H9 (cell line): ENCODE data around the gene CDYL2. TPM values are rescaled to one million over a fixed set of nuclear protein-coding genes. Genes with fewer than 3 reads are reported as not detected.

Experiments
- DNase-seq: peaks from one replicate; pipeline ENCODE4 v3.0.0-alpha.2; 2017
- H2AFZ ChIP-seq: one replicate; pipeline ENCODE4 v1.6.1; 2013; ENCODE audit warnings: mild to moderate bottlenecking, low read length, control low read depth, moderate library complexity
- H2AK5ac ChIP-seq: 2 replicates; pipeline ENCODE4 v1.6.1; 2013; ENCODE audit warnings: low read length, control low read depth, mixed read lengths; ENCODE audit not compliant: insufficient read length
- H2BK120ac ChIP-seq: one replicate; pipeline ENCODE4 v1.6.1; 2013; ENCODE audit warnings: low read depth, mild to moderate bottlenecking, low read length, control low read depth, inconsistent platforms; ENCODE audit not compliant: poor library complexity, severe bottlenecking
- H2BK12ac ChIP-seq: 2 replicates; pipeline ENCODE4 v1.6.1; 2013; ENCODE audit warnings: low read length, control low read depth, mixed read lengths, low read depth; ENCODE audit not compliant: insufficient read length
- H2BK15ac ChIP-seq: 2 replicates; pipeline ENCODE4 v1.6.1; 2013; ENCODE audit warnings: low read depth, low read length, control low read depth
- H2BK20ac ChIP-seq: one replicate; pipeline ENCODE4 v1.6.1; 2013; ENCODE audit warnings: low read depth, mild to moderate bottlenecking, low read length, control low read depth, inconsistent platforms; ENCODE audit not compliant: poor library complexity, severe bottlenecking
- H2BK5ac ChIP-seq: 2 replicates; pipeline ENCODE4 v1.6.1; 2013; ENCODE audit warnings: low read length, control low read depth, mixed read lengths; ENCODE audit not compliant: insufficient read length
- H3K14ac ChIP-seq: 2 replicates; pipeline ENCODE4 v1.6.1; 2013; ENCODE audit warnings: low read length, control low read depth; ENCODE audit not compliant: insufficient read depth
- H3K18ac ChIP-seq: 2 replicates; pipeline ENCODE4 v1.6.1; 2013; ENCODE audit warnings: low read depth, mild to moderate bottlenecking, mixed read lengths, low read length, control low read depth; ENCODE audit not compliant: insufficient read length
- H3K23ac ChIP-seq: 2 replicates; pipeline ENCODE4 v1.6.1; 2013; ENCODE audit warnings: low read length, control low read depth, mixed read lengths, low read depth; ENCODE audit not compliant: insufficient read length
- H3K23me2 ChIP-seq: 2 replicates; pipeline ENCODE4 v1.6.1; 2013; ENCODE audit warnings: low read depth, mild to moderate bottlenecking, mixed read lengths, low read length, control low read depth; ENCODE audit not compliant: insufficient read length, poor library complexity, severe bottlenecking
- H3K27ac ChIP-seq: 2 replicates; pipeline ENCODE4 v1.5.1; 2013; ENCODE audit warnings: low read length, control low read depth, mixed read lengths, low read depth; ENCODE audit not compliant: insufficient read length
- H3K27me3 ChIP-seq: 2 replicates; pipeline ENCODE4 v1.6.1; 2013; ENCODE audit warnings: low read length, control low read depth, inconsistent platforms; ENCODE audit not compliant: insufficient read depth
- H3K4ac ChIP-seq: 2 replicates; pipeline ENCODE4 v1.6.1; 2013; ENCODE audit warnings: low read depth, mild to moderate bottlenecking, control low read depth, inconsistent platforms, low read length, moderate library complexity
- H3K4me1 ChIP-seq: 2 replicates; pipeline ENCODE4 v1.6.1; 2013; ENCODE audit warnings: low read length, control low read depth, inconsistent platforms; ENCODE audit not compliant: insufficient read depth
- H3K4me2 ChIP-seq: 2 replicates; pipeline ENCODE4 v1.6.1; 2013; ENCODE audit warnings: low read length, control low read depth, mixed read lengths; ENCODE audit not compliant: insufficient read length, insufficient read depth
- H3K56ac ChIP-seq: 2 replicates; pipeline ENCODE4 v1.6.1; 2013; ENCODE audit warnings: low read depth, mild to moderate bottlenecking, mixed read lengths, low read length, control low read depth; ENCODE audit not compliant: insufficient read length
- H3K79me1 ChIP-seq: 2 replicates; pipeline ENCODE4 v1.6.1; 2013; ENCODE audit warnings: low read depth, mild to moderate bottlenecking, moderate library complexity, low read length, control low read depth, inconsistent platforms; ENCODE audit not compliant: insufficient read depth, poor library complexity, severe bottlenecking
- H3K79me2 ChIP-seq: 2 replicates; pipeline ENCODE4 v1.6.1; 2013; ENCODE audit warnings: low read length, control low read depth, inconsistent platforms; ENCODE audit not compliant: insufficient read depth
- H3K9ac ChIP-seq: 2 replicates; pipeline ENCODE4 v1.6.1; 2013; ENCODE audit warnings: low read length, control low read depth, mixed read lengths; ENCODE audit not compliant: insufficient read length; ENCODE audit errors: extremely low read depth
- H3K9me3 ChIP-seq: one replicate; pipeline ENCODE4 v1.6.1; 2013; ENCODE audit warnings: low read depth, low read length, inconsistent platforms; ENCODE audit not compliant: control insufficient read depth
- H3T11ph ChIP-seq: one replicate; pipeline ENCODE4 v1.6.1; 2013; ENCODE audit warnings: mild to moderate bottlenecking, low read length, control low read depth, inconsistent platforms
- H4K20me1 ChIP-seq: one replicate; pipeline ENCODE4 v1.6.1; 2013; ENCODE audit not compliant: control insufficient read depth, insufficient read length, insufficient read depth
- H4K5ac ChIP-seq: 2 replicates; pipeline ENCODE4 v1.6.1; 2013; ENCODE audit warnings: low read depth, mild to moderate bottlenecking, mixed read lengths, low read length, control low read depth; ENCODE audit not compliant: insufficient read length
- H4K8ac ChIP-seq: replicated peaks from 2 replicates; pipeline ENCODE4 v1.6.1; 2013; ENCODE audit warnings: low read length, control low read depth, mixed read lengths, low read depth; ENCODE audit not compliant: insufficient read length
- H4K91ac ChIP-seq: 2 replicates; pipeline ENCODE4 v1.6.1; 2013; ENCODE audit warnings: low read depth, mild to moderate bottlenecking, moderate library complexity, mixed read lengths, low read length, control low read depth; ENCODE audit not compliant: insufficient read length
- H3K27ac Mint-ChIP-seq, 3 experiments: 2 replicates in 2 of 3; 3 replicates in 1 of 3; pipeline ENCODE4 v1.8.0; 2020 to 2021; ENCODE audit warnings: mixed read lengths in 3 of 3, mild to moderate bottlenecking in 1 of 3, moderate library complexity in 1 of 3
- H3K27me3 Mint-ChIP-seq: 2 replicates; pipeline ENCODE4 v1.8.0; 2021; ENCODE audit warnings: low read depth, mild to moderate bottlenecking, moderate library complexity, mixed read lengths
- H3K36me3 Mint-ChIP-seq, 3 experiments: 2 replicates in 2 of 3; 3 replicates in 1 of 3; pipeline ENCODE4 v1.8.0; 2020 to 2021; ENCODE audit warnings: low read depth in 3 of 3, mixed read lengths in 3 of 3; ENCODE audit not compliant: insufficient read depth in 1 of 3
- H3K4me1 Mint-ChIP-seq, 2 experiments: 2 replicates each; pipeline ENCODE4 v1.8.0; 2020; ENCODE audit warnings: mixed read lengths in 2 of 2
- H3K4me3 Mint-ChIP-seq, 2 experiments: 2 replicates in 1 of 2; 3 replicates in 1 of 2; pipeline ENCODE4 v1.8.0; 2020 to 2021; ENCODE audit warnings: mild to moderate bottlenecking in 2 of 2, mixed read lengths in 2 of 2, moderate library complexity in 1 of 2
- H3K9me3 Mint-ChIP-seq, 2 experiments: 2 replicates in 1 of 2; 3 replicates in 1 of 2; pipeline ENCODE4 v1.8.0; 2020; ENCODE audit warnings: mild to moderate bottlenecking in 2 of 2, mixed read lengths in 2 of 2, moderate library complexity in 1 of 2
- CTCF ChIP-seq: fragments of 200-600 bp; sonication (generic); conservative IDR thresholded peaks from 3 replicates; pipeline ENCODE4 v1.8.0; 2021; ENCODE audit warnings: antibody characterized with exemption, mild to moderate bottlenecking
- WGBS: extraction: QIAGEN DNeasy Blood & Tissue Kit; methylation state at CpG from one replicate; pipeline ENCODE4 v1.1.7; 2013; ENCODE audit warnings: missing lambda C conversion rate, low lambda C conversion rate, mixed read lengths; ENCODE audit not compliant: insufficient read length; ENCODE audit errors: extremely low coverage; 5-methylcytosine and 5-hydroxymethylcytosine counted together
- total RNA-seq: library from RNA; stranded (reverse); gene quantifications from 2 replicates; pipeline ENCODE4 v1.2.1, GENCODE V29; 2021

The CDYL2 gene
- total RNA-seq, 1 experiment from 2014 or later = 4.2 TPM

DNA sequence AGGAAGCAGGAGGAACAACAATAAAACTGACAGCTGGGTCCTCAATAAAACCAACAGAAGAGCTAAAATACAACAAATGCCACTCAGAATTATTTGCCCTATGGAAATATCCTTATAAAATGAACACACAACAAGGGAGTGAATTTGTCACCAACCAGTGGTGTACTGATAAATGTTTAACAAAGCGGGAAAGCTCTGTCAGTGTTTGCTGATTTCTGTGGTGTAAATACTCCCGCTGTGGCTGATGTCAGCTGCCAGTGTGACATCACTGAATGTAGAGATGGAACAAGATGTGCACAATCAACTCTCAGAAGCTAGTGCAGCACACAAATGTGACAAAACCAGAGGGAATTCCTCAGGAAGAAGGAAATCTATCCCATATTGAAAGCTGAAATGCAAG is 51.9 kb downstream of the CDYL2 start:
- Histone ChIP-seq H3K23ac (no peak overlapping the region), H3K79me1 (no peaks in the 10 kb centered on the region), H3K27me3 (no peaks in the 10 kb centered on the region), H3K4me2 (no peak overlapping the region), H4K91ac (no peak overlapping the region), H2BK5ac (no peak overlapping the region), H3K23me2 (no peaks in the 10 kb centered on the region), H2BK12ac (no peak overlapping the region), H3K9me3 (no peaks in the 10 kb centered on the region), H3K56ac (no peak overlapping the region), H2AK5ac (no peak overlapping the region), H2BK15ac (no peak overlapping the region), H3K79me2 (no peaks in the 10 kb centered on the region), H3K4me1 (no peaks in the 10 kb centered on the region; the same call in 1 of the 2 replicates), H3K27ac (no peak overlapping the region), H3T11ph (no peak overlapping the region), H4K20me1 (no peaks in the 10 kb centered on the region), H3K4ac (no peak overlapping the region), H2BK20ac (no peak overlapping the region), H4K5ac (no peak overlapping the region), H4K8ac (no peak overlapping the region), H2AFZ (no peak overlapping the region), H2BK120ac (no peak overlapping the region), H3K14ac (no peak overlapping the region), H3K18ac (no peak overlapping the region), H3K9ac (no peak overlapping the region)
- no peaks in the 10 kb centered on the region for H3K9me3 Mint-ChIP-seq
- WGBS = no CpG with 5 or more reads among the region's 2 CpGs
- no peak for TF ChIP-seq CTCF
- H3K36me3 Mint-ChIP-seq = no peaks in the 10 kb centered on the region
- H3K4me1 Mint-ChIP-seq = peaks cover 4 to 6% of the 10 kb centered on the region in 2 experiments
- no peak overlapping the region for H3K27ac Mint-ChIP-seq
- no peak overlapping the region for H3K4me3 Mint-ChIP-seq
- no peak for DNase-seq
- no peaks in the 10 kb centered on the region for H3K27me3 Mint-ChIP-seq
